ENCODE data around the gene LHFPL3.

The LHFPL3 gene

DNA sequence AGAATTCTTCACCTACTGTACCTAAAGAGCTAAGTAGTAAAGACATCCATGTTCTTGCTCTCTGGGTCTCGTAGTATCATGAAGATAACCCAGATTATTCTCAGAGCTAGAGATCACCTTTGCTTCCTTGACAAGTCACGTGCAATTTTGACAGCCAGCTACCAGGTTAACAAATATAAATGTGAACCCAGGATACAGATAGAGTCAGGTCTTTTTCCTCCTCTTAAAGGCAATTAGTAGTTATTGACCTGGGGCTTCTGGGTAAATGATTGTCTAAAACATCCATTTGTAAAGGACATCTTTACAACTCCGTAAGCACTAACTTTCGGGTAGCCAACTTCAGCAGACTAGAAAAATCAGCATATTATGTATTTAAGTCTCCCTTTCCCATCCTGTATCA is 28.8 kb downstream of the LHFPL3 start:
- H3K18ac ChIP-seq (ENCODE audit: low read depth in 1 of 2, low read length in 2 of 2) = no peak overlapping the region
- H3K27me3 ChIP-seq (ENCODE audit: control insufficient read depth in 1 of 2, insufficient read depth in 1 of 2, low read length in 2 of 2) = no peaks in the 10 kb centered on the region
- no peaks in the 10 kb centered on the region for H3K36me3 ChIP-seq (ENCODE audit: control insufficient read depth in 1 of 2, insufficient read depth in 2 of 2, low read depth in 1 of 2, low read length in 2 of 2)
- no peak overlapping the region for H4K8ac ChIP-seq (ENCODE audit: low read length)
- H3K4me1 ChIP-seq (ENCODE audit: control insufficient read depth, insufficient read depth, low read depth, low read length) = no peaks in the 10 kb centered on the region
- 67% methylated on average over 4 of the region's 4 CpGs for WGBS
- H4K91ac ChIP-seq (ENCODE audit: low read length) = no peak overlapping the region
- no peaks in the 10 kb centered on the region for H3K79me1 ChIP-seq (replicated peaks; ENCODE audit: low read length, poor library complexity, severe bottlenecking)
- no peak overlapping the region for H3K14ac ChIP-seq (ENCODE audit: low read length in 2 of 2)
- no peak overlapping the region for H2BK12ac ChIP-seq (ENCODE audit: low read length in 2 of 2)
- H3K9me3 ChIP-seq (ENCODE audit: control insufficient read depth, low read length) = no peaks in the 10 kb centered on the region
- no peak overlapping the region for H2AK5ac ChIP-seq (ENCODE audit: low read length, severe bottlenecking)
- H3K9ac ChIP-seq (ENCODE audit: low read length) = no peak overlapping the region
- H2AFZ ChIP-seq (ENCODE audit: low read depth, low read length) = no peak overlapping the region
- no peak overlapping the region for H3K27ac ChIP-seq (ENCODE audit: low read length, poor library complexity, severe bottlenecking)
- H3K4ac ChIP-seq (ENCODE audit: low read depth in 1 of 2, low read length in 2 of 2) = no peak overlapping the region
- no peak overlapping the region for H2BK120ac ChIP-seq (ENCODE audit: low read depth, low read length)
- no peak overlapping the region for H3K23ac ChIP-seq (ENCODE audit: low read length in 2 of 2)
- no peak for DNase-seq
- H2BK5ac ChIP-seq (ENCODE audit: low read depth, low read length, poor library complexity, severe bottlenecking) = no peak overlapping the region
- no peak overlapping the region for H3K4me3 ChIP-seq (ENCODE audit: insufficient read depth in 1 of 2, low read depth in 1 of 2, low read length in 2 of 2)
- no peak overlapping the region for H2BK15ac ChIP-seq (ENCODE audit: low read depth, poor library complexity, severe bottlenecking)
- H3K4me2 ChIP-seq (ENCODE audit: low read length, poor library complexity, severe bottlenecking) = no peak overlapping the region

DNA sequence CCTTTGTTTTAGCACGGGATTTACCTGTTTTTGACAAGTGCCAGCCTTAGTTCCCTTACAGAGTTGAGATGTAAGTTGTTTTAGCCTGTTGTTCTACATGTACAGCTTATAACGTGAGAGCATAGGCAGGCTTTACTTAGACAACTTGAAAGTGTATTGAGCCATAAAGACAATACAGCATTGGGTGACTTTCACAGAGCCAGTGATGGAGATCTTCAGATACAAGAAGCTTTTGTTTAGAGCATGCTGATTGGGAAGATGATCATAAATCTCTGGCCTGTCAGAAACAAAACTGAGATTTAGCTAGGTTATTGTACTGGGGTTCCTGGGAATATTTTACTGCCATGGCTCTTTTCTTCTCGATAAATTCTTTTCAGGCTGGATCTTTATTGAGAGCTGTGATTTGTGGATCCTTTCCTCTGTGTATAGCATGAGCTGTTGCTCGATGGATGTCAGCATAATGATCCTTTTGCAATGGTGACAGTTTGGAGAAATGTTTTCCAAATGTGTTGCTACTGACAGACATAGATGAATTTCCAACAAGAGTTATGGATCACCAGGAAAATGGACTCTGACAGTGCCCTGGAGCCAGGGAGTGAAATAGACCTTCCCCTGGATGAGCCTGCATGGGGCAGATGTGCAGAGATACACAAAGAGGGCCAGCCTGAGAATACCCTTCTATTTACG is 30.2 kb downstream of the LHFPL3 start:
- Histone ChIP-seq H2BK15ac (ENCODE audit: low read depth, poor library complexity, severe bottlenecking) (no peak overlapping the region), H4K8ac (ENCODE audit: low read length) (no peak overlapping the region), H2BK5ac (ENCODE audit: low read depth, low read length, poor library complexity, severe bottlenecking) (no peak overlapping the region), H3K27me3 (ENCODE audit: control insufficient read depth in 1 of 2, insufficient read depth in 1 of 2, low read length in 2 of 2) (no peaks in the 10 kb centered on the region), H3K4me2 (ENCODE audit: low read length, poor library complexity, severe bottlenecking) (no peak overlapping the region), H3K36me3 (ENCODE audit: control insufficient read depth in 1 of 2, insufficient read depth in 2 of 2, low read depth in 1 of 2, low read length in 2 of 2) (no peaks in the 10 kb centered on the region), H3K4me3 (ENCODE audit: insufficient read depth in 1 of 2, low read depth in 1 of 2, low read length in 2 of 2) (no peak overlapping the region), H3K9ac (ENCODE audit: low read length) (no peak overlapping the region), H3K4ac (ENCODE audit: low read depth in 1 of 2, low read length in 2 of 2) (no peak overlapping the region), H3K23ac (ENCODE audit: low read length in 2 of 2) (no peak overlapping the region), H4K91ac (ENCODE audit: low read length) (no peak overlapping the region), H3K9me3 (ENCODE audit: control insufficient read depth, low read length) (no peaks in the 10 kb centered on the region), H2BK120ac (ENCODE audit: low read depth, low read length) (no peak overlapping the region), H2AK5ac (ENCODE audit: low read length, severe bottlenecking) (no peak overlapping the region), H3K79me1 (replicated peaks; ENCODE audit: low read length, poor library complexity, severe bottlenecking) (no peaks in the 10 kb centered on the region), H3K18ac (ENCODE audit: low read depth in 1 of 2, low read length in 2 of 2) (no peak overlapping the region), H3K27ac (ENCODE audit: low read length, poor library complexity, severe bottlenecking) (no peak overlapping the region), H2BK12ac (ENCODE audit: low read length in 2 of 2) (no peak overlapping the region), H3K14ac (ENCODE audit: low read length in 2 of 2) (no peak overlapping the region), H3K4me1 (ENCODE audit: control insufficient read depth, insufficient read depth, low read depth, low read length) (no peaks in the 10 kb centered on the region), H2AFZ (ENCODE audit: low read depth, low read length) (no peak overlapping the region)
- DNase-seq = no peak
- WGBS = 56% methylated on average over 4 of the region's 5 CpGs

DNA sequence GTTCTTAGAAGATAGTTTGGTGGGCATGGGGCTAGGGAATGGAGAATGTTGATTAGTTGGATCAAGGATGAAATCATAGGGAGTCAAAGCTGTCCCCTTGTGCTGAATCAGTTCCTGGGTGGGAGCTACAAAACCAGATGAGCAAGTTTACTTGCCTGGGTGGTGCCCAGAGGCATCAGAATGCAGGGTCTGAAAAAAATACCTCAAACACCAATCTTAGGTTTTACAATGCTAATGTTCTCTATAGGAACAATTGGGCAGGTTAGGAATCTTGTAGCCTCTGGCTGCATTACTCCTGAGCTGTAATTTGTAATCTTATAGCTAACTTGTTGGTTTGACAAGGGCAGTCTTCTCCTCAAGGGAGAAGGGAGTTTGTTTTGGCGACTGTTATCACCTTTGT is 34.4 kb downstream of the LHFPL3 start:
- no peak overlapping the region for H3K4me2 ChIP-seq (ENCODE audit: low read length, poor library complexity, severe bottlenecking)
- H3K9ac ChIP-seq (ENCODE audit: low read length) = no peak overlapping the region
- H2BK5ac ChIP-seq (ENCODE audit: low read depth, low read length, poor library complexity, severe bottlenecking) = no peak overlapping the region
- H3K4me1 ChIP-seq (ENCODE audit: control insufficient read depth, insufficient read depth, low read depth, low read length) = no peaks in the 10 kb centered on the region
- no peak overlapping the region for H2BK15ac ChIP-seq (ENCODE audit: low read depth, poor library complexity, severe bottlenecking)
- H3K27me3 ChIP-seq (ENCODE audit: control insufficient read depth in 1 of 2, insufficient read depth in 1 of 2, low read length in 2 of 2) = no peaks in the 10 kb centered on the region
- H3K4ac ChIP-seq (ENCODE audit: low read depth in 1 of 2, low read length in 2 of 2) = no peak overlapping the region
- H3K36me3 ChIP-seq (ENCODE audit: control insufficient read depth in 1 of 2, insufficient read depth in 2 of 2, low read depth in 1 of 2, low read length in 2 of 2) = no peaks in the 10 kb centered on the region
- H3K14ac ChIP-seq (ENCODE audit: low read length in 2 of 2) = no peak overlapping the region
- H2BK12ac ChIP-seq (ENCODE audit: low read length in 2 of 2) = no peak overlapping the region
- no peak overlapping the region for H2AK5ac ChIP-seq (ENCODE audit: low read length, severe bottlenecking)
- H3K23ac ChIP-seq (ENCODE audit: low read length in 2 of 2) = no peak overlapping the region
- no peak overlapping the region for H3K18ac ChIP-seq (ENCODE audit: low read depth in 1 of 2, low read length in 2 of 2)
- 57% methylated on average over 1 of the region's 1 CpG for WGBS
- H3K9me3 ChIP-seq (ENCODE audit: control insufficient read depth, low read length) = no peaks in the 10 kb centered on the region
- H2AFZ ChIP-seq (ENCODE audit: low read depth, low read length) = no peak overlapping the region
- no peak for DNase-seq
- no peak overlapping the region for H2BK120ac ChIP-seq (ENCODE audit: low read depth, low read length)
- no peak overlapping the region for H3K4me3 ChIP-seq (ENCODE audit: insufficient read depth in 1 of 2, low read depth in 1 of 2, low read length in 2 of 2)
- no peak overlapping the region for H4K8ac ChIP-seq (ENCODE audit: low read length)
- H3K27ac ChIP-seq (ENCODE audit: low read length, poor library complexity, severe bottlenecking) = no peak overlapping the region
- no peak overlapping the region for H4K91ac ChIP-seq (ENCODE audit: low read length)
- H3K79me1 ChIP-seq (replicated peaks; ENCODE audit: low read length, poor library complexity, severe bottlenecking) = no peaks in the 10 kb centered on the region

DNA sequence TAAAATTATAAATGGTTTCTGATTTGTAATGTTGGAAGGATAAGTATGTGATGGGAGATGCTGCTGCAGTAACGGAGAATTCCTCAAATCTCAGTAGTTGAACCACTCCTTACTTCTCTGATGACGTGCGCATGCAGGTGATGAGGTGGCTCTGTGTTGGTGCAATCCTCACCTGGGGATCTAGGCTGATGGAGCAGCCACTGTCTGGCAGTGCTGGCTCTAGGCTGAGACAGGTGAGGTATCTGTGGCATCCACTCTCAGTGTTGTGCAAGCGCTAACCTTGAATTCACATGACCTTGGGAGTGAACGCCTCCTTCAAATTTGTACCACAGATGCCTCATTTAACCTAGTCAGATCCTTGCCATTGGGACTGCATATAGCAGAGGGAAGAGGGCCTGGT is 35.0 kb downstream of the LHFPL3 start:
- no peaks in the 10 kb centered on the region for H3K27me3 ChIP-seq (ENCODE audit: control insufficient read depth in 1 of 2, insufficient read depth in 1 of 2, low read length in 2 of 2)
- 71% methylated on average over 5 of the region's 5 CpGs for WGBS

More for the DNA sequence above, 35.0 kb downstream of the LHFPL3 start:
- no peak overlapping the region for H3K18ac ChIP-seq (ENCODE audit: low read depth in 1 of 2, low read length in 2 of 2)
- H3K4me1 ChIP-seq (ENCODE audit: control insufficient read depth, insufficient read depth, low read depth, low read length) = no peaks in the 10 kb centered on the region
- H2BK12ac ChIP-seq (ENCODE audit: low read length in 2 of 2) = no peak overlapping the region
- no peak overlapping the region for H2AFZ ChIP-seq (ENCODE audit: low read depth, low read length)
- H4K91ac ChIP-seq (ENCODE audit: low read length) = no peak overlapping the region
- H3K36me3 ChIP-seq (ENCODE audit: control insufficient read depth in 1 of 2, insufficient read depth in 2 of 2, low read depth in 1 of 2, low read length in 2 of 2) = no peaks in the 10 kb centered on the region
- no peak overlapping the region for H3K14ac ChIP-seq (ENCODE audit: low read length in 2 of 2)
- H2BK120ac ChIP-seq (ENCODE audit: low read depth, low read length) = no peak overlapping the region
- no peak overlapping the region for H3K9ac ChIP-seq (ENCODE audit: low read length)
- no peak overlapping the region for H4K8ac ChIP-seq (ENCODE audit: low read length)
- H3K4me2 ChIP-seq (ENCODE audit: low read length, poor library complexity, severe bottlenecking) = no peak overlapping the region
- H3K79me1 ChIP-seq (replicated peaks; ENCODE audit: low read length, poor library complexity, severe bottlenecking) = no peaks in the 10 kb centered on the region
- no peak overlapping the region for H3K23ac ChIP-seq (ENCODE audit: low read length in 2 of 2)
- no peak overlapping the region for H3K4me3 ChIP-seq (ENCODE audit: insufficient read depth in 1 of 2, low read depth in 1 of 2, low read length in 2 of 2)
- no peaks in the 10 kb centered on the region for H3K9me3 ChIP-seq (ENCODE audit: control insufficient read depth, low read length)
- no peak overlapping the region for H2BK15ac ChIP-seq (ENCODE audit: low read depth, poor library complexity, severe bottlenecking)
- H2BK5ac ChIP-seq (ENCODE audit: low read depth, low read length, poor library complexity, severe bottlenecking) = no peak overlapping the region
- H3K27ac ChIP-seq (ENCODE audit: low read length, poor library complexity, severe bottlenecking) = no peak overlapping the region
- no peak for DNase-seq
- H2AK5ac ChIP-seq (ENCODE audit: low read length, severe bottlenecking) = no peak overlapping the region
- H3K4ac ChIP-seq (ENCODE audit: low read depth in 1 of 2, low read length in 2 of 2) = no peak overlapping the region
